Epithelial cell of proximal tubule (primary cell): ENCODE data around the gene TENM3. TPM values are rescaled to one million over a fixed set of nuclear protein-coding genes. Genes with fewer than 3 reads are reported as not detected.

ENCODE experiments used
- DNase-seq: peaks from one replicate; pipeline ENCODE4 v3.0.0-alpha.2; 2011; ENCODE audit warnings: low read depth
- H3K4me3 ChIP-seq: 2 replicates; pipeline ENCODE4 v1.5.1; 2011; ENCODE audit warnings: low read depth, mild to moderate bottlenecking, low read length
- CTCF ChIP-seq: conservative IDR thresholded peaks from 2 replicates; pipeline ENCODE4 v1.5.1; 2012; ENCODE audit warnings: low read depth, mild to moderate bottlenecking, low read length
- total RNA-seq: library from RNA; depleted of rRNA; stranded (reverse); fragments of >200 nt; gene quantifications from 2 replicates; pipeline ENCODE4 v1.2.3, GENCODE V29; 2015

The TENM3 gene
- total RNA-seq, 1 donor from 2014 or later: 2.4 TPM

GRCh38 chr4:182306792-182307507 lies 63.7 kb downstream of the TENM3 start:
- TF ChIP-seq CTCF: peak; percentile 35
- H3K4me3 ChIP-seq: no peak overlapping the region
- DNase-seq: no peak

- DNase-seq: peak; percentile 91
- H3K4me3 ChIP-seq: no peak overlapping the region
- TF ChIP-seq CTCF: no peak
Observed at GRCh38 chr4:182307746-182308145, 64.5 kb downstream of the TENM3 start.

GRCh38 chr4:182309877-182310276 lies 66.7 kb downstream of the TENM3 start:
- no peak for TF ChIP-seq CTCF
- no peak overlapping the region for H3K4me3 ChIP-seq
- DNase-seq: no peak

DNA sequence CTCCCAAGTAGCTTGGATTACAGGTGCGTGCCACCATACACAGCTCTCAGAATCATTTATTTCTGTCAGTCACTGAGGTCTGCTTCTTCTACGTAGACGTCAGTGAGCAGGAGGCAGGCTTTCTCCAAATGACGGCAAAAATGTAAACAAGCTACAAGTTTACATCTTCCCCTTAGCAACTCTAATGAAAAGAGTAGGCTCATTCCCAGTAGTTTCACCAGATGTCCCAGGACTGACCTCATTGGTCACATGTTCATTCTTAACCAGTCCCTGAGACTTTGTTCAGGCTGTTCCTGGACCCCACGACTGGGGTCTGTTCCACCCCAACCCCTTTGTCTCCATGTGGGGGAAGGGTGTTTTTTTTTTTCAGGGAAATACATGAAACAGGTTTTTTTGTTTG lies 67.1 kb downstream of the TENM3 start:
- DNase-seq: no peak
- no peak overlapping the region for H3K4me3 ChIP-seq
- TF ChIP-seq CTCF: no peak

- TF ChIP-seq CTCF: no peak
- DNase-seq: no peak
Observed at GRCh38 chr4:182310962-182311361, 67.8 kb downstream of the TENM3 start.

DNA sequence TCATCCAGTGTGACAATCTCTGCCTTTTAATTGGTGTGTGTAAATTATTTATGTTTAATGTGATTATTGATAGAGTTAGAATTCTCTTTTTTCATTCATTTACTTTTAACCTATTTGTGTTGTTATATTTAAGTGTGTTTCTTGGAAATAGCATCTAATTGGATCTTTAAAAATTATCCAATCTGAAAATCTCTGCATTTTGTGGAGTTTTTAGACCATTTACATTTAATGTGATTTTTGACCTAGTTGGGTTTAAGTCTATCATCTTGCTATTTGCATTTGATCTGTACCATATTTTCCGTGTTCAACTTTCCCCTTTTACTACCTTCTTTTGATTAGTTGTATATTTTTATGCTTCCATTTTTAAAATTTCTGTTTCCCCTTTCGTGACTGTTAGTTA lies 71.3 kb downstream of the TENM3 start:
- no peak for DNase-seq
- no peak overlapping the region for H3K4me3 ChIP-seq
- no peak for TF ChIP-seq CTCF

More at GRCh38 chr4:182310962-182311361, 67.8 kb downstream of the TENM3 start:
- H3K4me3 ChIP-seq: no peak overlapping the region

GRCh38 chr4:182318256-182318655 lies 75.1 kb downstream of the TENM3 start:
- DNase-seq: no peak
- no peak for TF ChIP-seq CTCF
- H3K4me3 ChIP-seq: no peak overlapping the region
